Measurements from ENCODE around the gene HHEX.
A peak's percentile ranks its signal among the peaks of the same experiment; 100 is the strongest.
"Not testable (repeated sequence)": the region's sequence is repeated elsewhere in the genome, so short reads cannot be mapped to it uniquely, and the experiment has no call there.

Gene HHEX

GRCh38 chr10:92689663-92690210 lies at the start of gene HHEX:
Gene HHEX (plus strand): TSS chr10:92689955. CDS start chr10:92689987, 32 bp downstream.
- no peak for DNase-seq

GRCh38 chr10:92640107-92640506 lies 49.6 kb upstream of the HHEX start:
- DNase-seq = no peak

- no peak for DNase-seq
Measured at GRCh38 chr10:92641492-92641891, 48.3 kb upstream of the HHEX start.

GRCh38 chr10:92644921-92645320 lies 44.8 kb upstream of the HHEX start:
- DNase-seq = no peak

GRCh38 chr10:92650864-92651263 lies 38.9 kb upstream of the HHEX start:
- not testable (repeated sequence) for DNase-seq

GRCh38 chr10:92655426-92655825 lies 34.3 kb upstream of the HHEX start:
- no peak for DNase-seq

- no peak for DNase-seq
Measured at GRCh38 chr10:92656266-92656961, 33.3 kb upstream of the HHEX start.

- no peak for DNase-seq
Measured at GRCh38 chr10:92657024-92657423, 32.7 kb upstream of the HHEX start.

- no peak for DNase-seq
Measured at GRCh38 chr10:92662848-92663247, 26.9 kb upstream of the HHEX start.

- no peak for DNase-seq
Measured at GRCh38 chr10:92664322-92664721, 25.4 kb upstream of the HHEX start.

- no peak for DNase-seq
Measured at GRCh38 chr10:92667078-92667477, 22.7 kb upstream of the HHEX start.

GRCh38 chr10:92677708-92678107 lies 12.0 kb upstream of the HHEX start:
- DNase-seq = no peak

- no peak for DNase-seq
Measured at GRCh38 chr10:92678206-92678605, 11.5 kb upstream of the HHEX start.

GRCh38 chr10:92681306-92681834 lies 8.4 kb upstream of the HHEX start:
- DNase-seq = no peak

- DNase-seq = no peak
Measured at GRCh38 chr10:92688573-92688926, 1.2 kb upstream of the HHEX start.

- DNase-seq = no peak
Measured at GRCh38 chr10:92688927-92689662, 660 bp upstream of the HHEX start.

GRCh38 chr10:92690211-92690914 lies 608 bp downstream of the HHEX start:
- no peak for DNase-seq

GRCh38 chr10:92690915-92691590 lies 1.3 kb downstream of the HHEX start:
- no peak for DNase-seq

GRCh38 chr10:92691591-92692079 lies 1.9 kb downstream of the HHEX start:
- DNase-seq = peak; percentile 8

- no peak for DNase-seq
Measured at GRCh38 chr10:92692080-92692671, 2.4 kb downstream of the HHEX start.

- DNase-seq = no peak
Measured at GRCh38 chr10:92692697-92693533, 3.2 kb downstream of the HHEX start.
